NCI-H2171 (cell line): ENCODE data around the gene AKAP12.

Source experiments
- DNase-seq: peaks from one replicate; lab custom pipeline; 2025; lab: John Stamatoyannopoulos, UW

AKAP12 gene

GRCh38 chr6:151233731-151234130, 6.0 kb upstream of the AKAP12 start:
- DNase-seq: no peak

- DNase-seq: no peak
These were observed 2.9 kb upstream of the AKAP12 start for GRCh38 chr6:151236668-151237401.

DNA sequence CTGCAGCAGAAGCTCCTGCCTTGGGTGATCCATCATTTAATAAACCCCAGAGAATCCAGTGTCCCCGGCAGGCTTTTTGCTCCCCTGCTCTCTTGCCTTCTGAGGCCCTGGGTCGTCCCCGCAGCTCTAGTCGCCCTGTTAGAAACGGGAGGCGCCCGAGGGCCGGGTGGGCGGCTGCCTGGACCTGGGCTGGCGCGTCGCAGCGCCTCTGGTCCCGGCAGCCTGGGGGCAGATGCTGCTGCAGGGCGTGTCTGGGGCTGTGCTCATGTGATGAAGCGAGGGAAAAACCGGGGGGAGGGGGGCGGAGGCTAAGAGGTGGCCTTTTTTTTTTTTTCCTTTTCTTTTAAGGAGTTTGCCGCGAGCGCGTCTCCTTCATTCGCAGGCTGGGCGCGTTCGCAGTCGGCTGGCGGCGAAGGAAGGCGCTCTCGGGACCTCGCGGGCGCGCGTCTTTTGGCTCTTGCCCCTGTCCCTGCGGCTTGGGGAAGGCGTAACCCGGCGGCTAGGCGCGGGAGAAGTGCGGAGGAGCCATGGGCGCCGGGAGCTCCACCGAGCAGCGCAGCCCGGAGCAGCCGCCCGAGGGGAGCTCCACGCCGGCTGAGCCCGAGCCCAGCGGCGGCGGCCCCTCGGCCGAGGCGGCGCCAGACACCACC, 394 bp downstream of the AKAP12 start:
- DNase-seq: peak; percentile 89

DNA sequence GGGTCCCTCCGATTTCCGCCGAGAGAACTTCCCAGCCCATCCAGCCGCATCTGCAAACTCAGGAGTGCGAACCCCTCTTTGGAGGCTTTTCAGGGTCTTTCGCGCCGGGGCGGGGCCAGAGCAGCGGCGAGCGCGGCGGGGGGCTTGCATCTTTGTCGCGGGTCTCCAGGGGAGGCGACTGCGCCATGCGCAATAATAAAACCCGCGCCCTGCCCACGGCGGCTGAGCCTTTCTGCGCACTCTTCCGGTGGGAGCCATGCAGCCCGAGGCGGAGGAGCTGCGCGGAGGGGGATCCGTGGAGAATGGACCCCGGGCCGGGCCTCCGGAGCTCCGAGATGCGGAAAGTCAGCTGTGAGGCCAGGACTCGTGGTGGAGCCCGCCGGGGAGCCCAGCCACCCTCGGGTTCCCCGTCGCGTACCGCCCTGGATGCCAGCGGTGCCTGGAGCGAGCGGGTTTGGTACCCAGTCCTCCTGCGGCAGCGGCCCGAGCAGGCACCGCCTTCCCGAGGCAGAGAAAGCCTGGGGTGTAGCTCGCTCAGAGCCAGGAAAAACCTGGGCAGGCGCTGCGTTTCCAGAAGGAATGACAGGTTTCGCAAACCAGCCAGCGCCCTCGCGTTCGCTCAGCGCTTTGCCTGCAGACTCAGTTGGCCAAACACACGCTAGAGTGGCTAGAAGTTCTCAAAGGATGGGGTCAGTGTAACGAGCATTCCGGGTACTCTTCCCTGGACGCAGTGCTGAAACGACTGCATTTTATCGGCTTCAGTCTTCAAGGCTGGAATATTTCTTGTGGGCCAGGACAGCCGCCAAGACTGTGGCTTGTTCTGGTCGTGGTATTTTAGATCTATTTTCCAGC, 1.2 kb downstream of the AKAP12 start:
- peak; percentile 55 for DNase-seq

GRCh38 chr6:151241853-151242252, 2.1 kb downstream of the AKAP12 start:
- DNase-seq: no peak

DNA sequence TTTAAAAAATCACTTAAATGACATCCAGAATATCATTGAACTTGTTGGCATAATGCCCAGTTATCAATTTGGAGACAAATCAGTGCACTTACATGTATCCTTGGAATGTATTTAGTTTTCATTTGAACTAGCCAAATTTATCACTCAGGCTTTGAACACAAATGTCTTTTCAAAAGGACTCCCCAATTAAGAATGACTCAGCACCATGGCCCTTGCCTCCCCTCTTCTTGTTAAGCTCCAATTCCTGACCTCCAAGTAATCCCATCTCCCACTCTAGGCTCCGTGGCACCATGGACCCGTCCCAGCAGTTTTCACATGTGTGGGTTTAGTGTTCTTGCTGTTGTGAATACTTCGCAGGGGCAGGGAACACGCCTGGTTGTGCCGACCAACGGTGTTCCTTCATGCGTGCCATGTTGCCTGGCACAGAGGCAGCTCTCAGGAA, 2.7 kb downstream of the AKAP12 start:
- peak; percentile 12 for DNase-seq

GRCh38 chr6:151243481-151243880, 3.7 kb downstream of the AKAP12 start:
- DNase-seq: no peak

DNA sequence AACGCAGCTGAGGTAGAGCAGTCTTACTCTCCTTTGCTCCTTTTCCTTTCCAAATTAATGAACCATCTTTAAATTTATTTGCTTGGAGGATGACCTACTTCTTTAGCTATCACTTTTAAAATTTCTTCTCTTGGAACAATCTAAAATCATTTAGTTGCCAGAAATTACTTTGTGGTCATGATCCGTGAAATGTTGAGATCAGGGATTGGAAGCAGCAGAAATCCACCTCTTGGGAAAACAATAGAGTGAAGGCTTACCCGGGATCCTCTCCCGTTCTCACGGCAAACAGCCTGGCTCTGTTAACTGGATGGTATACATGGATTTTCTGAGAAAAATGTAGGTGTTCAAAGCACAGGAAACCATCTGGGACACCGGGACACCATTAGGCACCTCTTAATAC, 7.7 kb downstream of the AKAP12 start:
- no peak for DNase-seq

GRCh38 chr6:151248295-151248694, 8.5 kb downstream of the AKAP12 start:
- DNase-seq: no peak

- DNase-seq: no peak
These were observed 12.9 kb downstream of the AKAP12 start for GRCh38 chr6:151252634-151253033.

DNA sequence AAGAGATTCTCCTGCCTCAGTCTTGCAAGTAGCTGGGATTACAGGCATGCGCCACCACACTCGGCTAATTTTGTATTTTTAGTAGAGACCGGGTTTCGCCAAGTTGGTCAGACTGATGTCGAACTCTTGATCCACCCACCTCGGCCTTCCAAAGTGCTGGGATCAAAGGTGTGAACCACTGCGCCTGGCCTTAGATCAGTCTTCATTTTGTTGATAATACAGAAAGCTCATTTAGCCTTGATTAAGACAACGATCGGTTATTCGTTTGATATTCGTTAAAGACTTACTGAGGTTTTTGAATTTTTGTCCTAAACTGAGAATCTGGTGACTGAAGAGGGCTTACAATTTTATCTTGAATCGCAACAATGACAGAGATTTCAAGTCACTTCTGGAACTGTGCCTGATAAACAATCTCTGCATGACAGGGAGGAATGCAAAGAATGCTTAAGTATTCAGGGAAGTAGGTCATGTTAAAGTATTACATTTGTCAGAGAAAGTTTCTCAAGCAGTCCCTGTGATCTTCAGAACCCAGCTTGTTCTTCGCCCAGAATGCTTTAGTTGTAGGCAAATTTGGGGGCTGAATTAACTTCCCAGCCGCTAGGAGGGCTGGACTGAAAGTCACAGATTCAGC, 14.8 kb downstream of the AKAP12 start:
- no peak for DNase-seq

GRCh38 chr6:151255811-151256210, 16.0 kb downstream of the AKAP12 start:
- no peak for DNase-seq

GRCh38 chr6:151257985-151258445, 18.2 kb downstream of the AKAP12 start:
- DNase-seq: no peak

DNA sequence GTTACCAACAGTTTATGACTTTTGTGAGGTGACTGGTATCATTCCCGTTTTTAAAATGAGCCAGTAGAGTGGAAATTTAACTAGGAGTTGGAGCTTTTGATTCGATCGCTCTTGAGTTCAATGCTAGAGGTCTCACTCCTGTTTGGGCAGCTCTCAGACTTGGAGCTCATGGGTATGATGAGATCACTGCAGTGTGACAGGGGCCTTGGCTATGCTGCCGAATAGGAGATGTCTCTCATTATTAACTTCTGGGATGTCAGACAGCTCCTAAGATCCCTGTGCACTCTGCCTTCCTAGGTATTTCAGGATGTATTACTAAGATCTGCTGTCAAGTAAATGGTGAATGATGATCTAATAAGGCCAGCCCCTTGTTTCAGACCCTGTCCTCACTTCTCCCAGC, 20.4 kb downstream of the AKAP12 start:
- no peak for DNase-seq

GRCh38 chr6:151263035-151263434, 23.3 kb downstream of the AKAP12 start:
- no peak for DNase-seq

DNA sequence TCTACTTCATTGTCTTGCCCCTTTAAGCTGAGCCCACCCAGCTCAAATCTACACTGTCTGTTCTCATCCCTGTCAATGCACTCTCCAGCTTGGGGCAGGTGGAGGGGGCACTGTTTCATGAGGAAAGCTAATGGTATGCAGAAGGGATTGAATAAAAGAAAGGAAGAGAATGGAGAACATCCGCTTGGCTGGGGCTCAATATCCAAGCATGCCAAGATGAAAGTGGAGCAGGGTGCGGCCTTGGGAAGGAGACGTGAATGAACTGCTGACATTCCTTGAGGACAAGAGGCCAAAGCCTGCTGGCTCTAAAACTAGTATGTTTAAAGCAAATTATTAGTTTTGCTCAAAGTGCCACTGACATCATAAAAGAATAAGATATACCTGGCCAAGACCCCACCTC, 24.2 kb downstream of the AKAP12 start:
- no peak for DNase-seq

- DNase-seq: no peak
These were observed 25.5 kb downstream of the AKAP12 start for GRCh38 chr6:151265282-151265681.

- DNase-seq: no peak
These were observed 29.7 kb downstream of the AKAP12 start for GRCh38 chr6:151269321-151269995.

- DNase-seq: peak; percentile 30
These were observed 35.4 kb downstream of the AKAP12 start for GRCh38 chr6:151275121-151275520.

GRCh38 chr6:151275566-151275965, 35.8 kb downstream of the AKAP12 start:
- no peak for DNase-seq

- no peak for DNase-seq
These were observed 36.5 kb downstream of the AKAP12 start for GRCh38 chr6:151276112-151276740.
